ENCODE data around the gene NR3C1. TPM values are rescaled to one million over a fixed set of nuclear protein-coding genes. Genes with fewer than 3 reads are reported as not detected.

Gene NR3C1
- total RNA-seq, 6 experiments from 2014 or later, result 27.3 to 60.1 (median 47.2) TPM

- Histone ChIP-seq H3K4me1 (peaks cover 0 to 58% (median 14%) of the 10 kb centered on the region in 4 donors), H3K27ac (peak overlapping the region; percentile 97 to 99 (median 98)), H3K27me3 (no peaks in the 10 kb centered on the region), H3K4me3 (peak overlapping the region; percentile 6 to 93 (median 88)), H3K36me3 (peaks cover 0 to 4% (median 0%) of the 10 kb centered on the region in 4 donors), H3K9me3 (no peaks in the 10 kb centered on the region)
- DNase-seq, result no peak
- TF ChIP-seq POLR2A (IDR thresholded peaks at IDR 0.05), result no peak
- no peak for TF ChIP-seq CTCF (IDR thresholded peaks at IDR 0.05)
- intact Hi-C loops (cut with DNase I), result loop anchor here in 1 of 2 donors (10.0 kb wide), 1 partner anchor 95 kb away; no protein-coding TSS in a partner anchor
- no peak for ATAC-seq
- WGBS (ENCODE audit: insufficient coverage, low coverage, low lambda C conversion rate, missing lambda C conversion rate), result 14% methylated on average over 11 of the region's 12 CpGs
Observed at GRCh38 chr5:143399616-143400540, 3.6 kb downstream of the NR3C1 start.

GRCh38 chr5:143398451-143399237, 4.8 kb downstream of the NR3C1 start:
- Histone ChIP-seq H3K36me3 (peaks cover 0 to 4% (median 0%) of the 10 kb centered on the region in 4 donors), H3K27ac (peak overlapping the region in 2 of 3 donors; percentile 97 to 99), H3K4me3 (peak overlapping the region; percentile 5 to 93 (median 88)), H3K27me3 (no peaks in the 10 kb centered on the region), H3K4me1 (peaks cover 0 to 70% (median 16%) of the 10 kb centered on the region in 4 donors), H3K9me3 (no peaks in the 10 kb centered on the region)
- WGBS (ENCODE audit: insufficient coverage, low coverage, low lambda C conversion rate, missing lambda C conversion rate), result 16% methylated on average over 8 of the region's 8 CpGs
- no peak for DNase-seq
- ATAC-seq, result no peak
- intact Hi-C loops (cut with DNase I), result no loop called here
- TF ChIP-seq POLR2A (IDR thresholded peaks at IDR 0.05) (no peak), CTCF (IDR thresholded peaks at IDR 0.05) (no peak)

- WGBS (ENCODE audit: insufficient coverage, low coverage, low lambda C conversion rate, missing lambda C conversion rate), result 14% methylated on average over 2 of the region's 2 CpGs
- intact Hi-C loops (cut with DNase I), result no loop called here
- peak overlapping the region in 1 of 3 donors; percentile 2 for H3K27ac ChIP-seq
Observed at GRCh38 chr5:143398053-143398355, 5.5 kb downstream of the NR3C1 start.

More at GRCh38 chr5:143398053-143398355, 5.5 kb downstream of the NR3C1 start:
- H3K4me3 ChIP-seq, result peak overlapping the region; percentile 5 to 93 (median 88)
- H3K9me3 ChIP-seq, result no peaks in the 10 kb centered on the region
- ATAC-seq, result no peak
- peaks cover 0 to 76% (median 18%) of the 10 kb centered on the region in 4 donors for H3K4me1 ChIP-seq
- no peak for DNase-seq
- no peak for TF ChIP-seq POLR2A (IDR thresholded peaks at IDR 0.05)
- TF ChIP-seq CTCF (IDR thresholded peaks at IDR 0.05), result no peak
- H3K27me3 ChIP-seq, result no peaks in the 10 kb centered on the region
- peaks cover 0 to 4% (median 0%) of the 10 kb centered on the region in 4 donors for H3K36me3 ChIP-seq

Measured in right lobe of liver (tissue), 6 donors.